Stomach (tissue), 9 donors: ENCODE measurements around the gene SHROOM4. TPM values are rescaled to one million over a fixed set of nuclear protein-coding genes. Genes with fewer than 3 reads are reported as not detected.

Experiments used
- DNase-seq, 2 donors: peaks; one replicate each; pipeline versions ENCODE4 v3.0.0 to v3.0.0-alpha.2; 2013 to 2019
- H3K27ac ChIP-seq, 5 donors: fragments of 200-600 bp in 4 of 5; sonication (generic) in 4 of 5; one replicate each; pipeline ENCODE4 v1.5.1; 2013 to 2019; ENCODE audit warnings: mild to moderate bottlenecking in 1 of 5, moderate library complexity in 1 of 5
- H3K27me3 ChIP-seq, 3 donors: fragments of 200-600 bp; sonication (generic); one replicate each; pipeline ENCODE4 v1.5.1; 2017 to 2019; ENCODE audit warnings: mixed run types in 1 of 3
- H3K36me3 ChIP-seq, 4 donors: fragments of 200-600 bp; sonication (generic); 1 replicate in 3 of 4; 2 replicates in 1 of 4; pipeline ENCODE4 v1.5.1; 2016 to 2019
- H3K4me1 ChIP-seq, 4 donors: fragments of 200-600 bp; sonication (generic); one replicate each; pipeline ENCODE4 v1.5.1; 2016 to 2019
- H3K4me3 ChIP-seq, 4 donors: fragments of 200-600 bp; sonication (generic) in 3 of 4; one replicate each; pipeline ENCODE4 v1.5.1; 2016 to 2019; ENCODE audit warnings: mild to moderate bottlenecking in 1 of 4
- H3K9me3 ChIP-seq, 4 donors: fragments of 200-600 bp; sonication (generic); one replicate each; pipeline ENCODE4 v1.5.1; 2016 to 2019
- EP300 ChIP-seq: sonication (generic); formaldehyde crosslinking; IDR thresholded peaks from one replicate; pipeline ENCODE4 v1.6.1; 2017; ENCODE audit warnings: antibody characterized with exemption
- POLR2A ChIP-seq, 4 donors: fragments of 450-650 bp; IDR thresholded peaks; one replicate each; pipeline ENCODE4 v1.6.1; 2016; ENCODE audit warnings: antibody characterized with exemption in 4 of 4, control low read depth in 2 of 4, mild to moderate bottlenecking in 1 of 4, moderate library complexity in 1 of 4
- POLR2AphosphoS5 ChIP-seq, 3 donors: sonication (generic); formaldehyde crosslinking; IDR thresholded peaks; one replicate each; pipeline ENCODE4 v1.6.1; 2016; ENCODE audit warnings: antibody characterized with exemption in 3 of 3
- WGBS, 5 donors: extraction: QIAGEN DNeasy Blood & Tissue Kit in 3 of 5; methylation state at CpG; one replicate each; pipeline versions ENCODE4 v1.1.5 to v1.1.7; 2013 to 2018; 5-methylcytosine and 5-hydroxymethylcytosine counted together
- intact Hi-C: fragments of 100-400 bp; cut with DNase I; formaldehyde crosslinking; loops from one replicate; pipeline ENCODE4 v1.15.1; 2023; ENCODE audit warnings: low total_unique reads
- polyA plus RNA-seq, 3 donors: library from polyadenylated mRNA; stranded (reverse); fragments of 200-250 nt; gene quantifications; one replicate each; pipeline ENCODE4 v1.2.3, GENCODE V29; 2013
- total RNA-seq, 5 donors: library from RNA; depleted of rRNA; stranded (reverse); fragments of >200 nt; gene quantifications; one replicate each; pipeline versions ENCODE4 v1.1.0 to v1.2.3, GENCODE V29; 2014 to 2016
- TF ChIP-seq, protein P1 (sequence below), 7 experiments: fragments of 450-650 bp in 4 of 7; fragments of 200-600 bp in 3 of 7; sonication (generic) in 3 of 7; IDR thresholded peaks; one replicate each; pipeline ENCODE4 v1.5.1; 2016 to 2019; ENCODE audit warnings: antibody characterized with exemption in 7 of 7, control low read depth in 2 of 7, mild to moderate bottlenecking in 1 of 7
- donor health status: healthy with polysubstance abuse.
- donor health status: Bipolar disorder and iron deficiency.
- donor health status: healthy.

SHROOM4 gene
- total and polyA plus RNA-seq, 8 donors, result 0.88 to 8.3 (median 2.6) TPM

DNA sequence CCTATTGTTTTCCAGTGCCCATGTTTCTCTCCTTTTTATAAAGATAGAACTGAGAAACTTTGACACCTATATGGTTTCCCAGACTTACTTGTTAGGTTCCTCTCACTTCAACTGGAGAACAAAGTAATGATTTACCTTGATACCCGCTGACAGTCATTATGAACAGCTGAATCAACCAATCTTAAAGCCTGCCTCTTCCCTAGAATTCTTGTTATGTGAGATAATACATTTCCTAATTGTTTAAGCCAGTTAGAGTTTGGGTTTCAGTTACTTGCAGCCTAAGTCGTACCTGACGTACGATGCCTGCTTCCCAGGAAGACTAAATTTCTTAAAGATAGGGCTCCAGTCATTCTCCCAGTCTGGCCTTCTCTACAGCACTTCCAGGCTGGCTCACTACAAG lies 97.3 kb downstream of the SHROOM4 start:
- Histone ChIP-seq H3K4me1 (no peaks in the 10 kb centered on the region), H3K4me3 (no peak overlapping the region), H3K36me3 (no peaks in the 10 kb centered on the region), H3K9me3 (no peaks in the 10 kb centered on the region), H3K27ac (no peak overlapping the region), H3K27me3 (no peaks in the 10 kb centered on the region)
- TF ChIP-seq EP300 (no peak), POLR2AphosphoS5 (IDR thresholded peaks at IDR 0.05) (no peak), POLR2A (IDR thresholded peaks at IDR 0.05) (no peak)
- TF ChIP-seq, protein P1, sequence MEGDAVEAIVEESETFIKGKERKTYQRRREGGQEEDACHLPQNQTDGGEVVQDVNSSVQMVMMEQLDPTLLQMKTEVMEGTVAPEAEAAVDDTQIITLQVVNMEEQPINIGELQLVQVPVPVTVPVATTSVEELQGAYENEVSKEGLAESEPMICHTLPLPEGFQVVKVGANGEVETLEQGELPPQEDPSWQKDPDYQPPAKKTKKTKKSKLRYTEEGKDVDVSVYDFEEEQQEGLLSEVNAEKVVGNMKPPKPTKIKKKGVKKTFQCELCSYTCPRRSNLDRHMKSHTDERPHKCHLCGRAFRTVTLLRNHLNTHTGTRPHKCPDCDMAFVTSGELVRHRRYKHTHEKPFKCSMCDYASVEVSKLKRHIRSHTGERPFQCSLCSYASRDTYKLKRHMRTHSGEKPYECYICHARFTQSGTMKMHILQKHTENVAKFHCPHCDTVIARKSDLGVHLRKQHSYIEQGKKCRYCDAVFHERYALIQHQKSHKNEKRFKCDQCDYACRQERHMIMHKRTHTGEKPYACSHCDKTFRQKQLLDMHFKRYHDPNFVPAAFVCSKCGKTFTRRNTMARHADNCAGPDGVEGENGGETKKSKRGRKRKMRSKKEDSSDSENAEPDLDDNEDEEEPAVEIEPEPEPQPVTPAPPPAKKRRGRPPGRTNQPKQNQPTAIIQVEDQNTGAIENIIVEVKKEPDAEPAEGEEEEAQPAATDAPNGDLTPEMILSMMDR (IDR thresholded peaks at IDR 0.05), result no peak
- 88 to 94% (median 89%) methylated on average over 4 of the region's 4 CpGs for WGBS, 5 donors
- intact Hi-C loops, result no loop called here
- DNase-seq, result no peak

DNA sequence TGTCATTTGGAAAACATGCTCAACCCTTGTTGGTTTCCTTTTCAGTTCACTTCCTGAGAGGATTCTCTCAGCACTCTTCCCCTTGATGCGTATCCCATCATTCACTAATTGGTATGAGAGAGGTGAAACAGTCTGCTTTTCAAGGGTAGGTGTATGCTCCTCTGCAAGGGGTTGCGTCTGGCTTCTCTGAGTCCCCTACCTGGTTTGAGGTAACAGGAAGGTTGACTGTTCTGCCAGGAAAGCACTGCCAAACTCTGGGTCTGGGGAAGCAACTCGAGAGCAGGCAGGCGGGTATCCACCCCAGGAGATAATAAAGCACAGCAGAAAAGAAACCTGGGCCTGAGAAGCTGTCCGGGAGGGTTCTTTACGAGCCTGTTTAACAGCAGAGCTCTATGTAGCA lies 101.2 kb downstream of the SHROOM4 start:
- Histone ChIP-seq H3K9me3 (no peaks in the 10 kb centered on the region), H3K4me1 (no peaks in the 10 kb centered on the region), H3K4me3 (no peak overlapping the region), H3K36me3 (no peaks in the 10 kb centered on the region), H3K27me3 (peaks cover 0 to 3% (median 0%) of the 10 kb centered on the region in 3 donors), H3K27ac (no peak overlapping the region)
- DNase-seq, result no peak
- intact Hi-C loops, result no loop called here
- WGBS, 5 donors, result 66 to 94% (median 80%) methylated on average over 6 of the region's 6 CpGs
- TF ChIP-seq POLR2A (IDR thresholded peaks at IDR 0.05) (no peak), EP300 (no peak), POLR2AphosphoS5 (IDR thresholded peaks at IDR 0.05) (no peak)
- TF ChIP-seq, protein P1 (IDR thresholded peaks at IDR 0.05), result no peak

DNA sequence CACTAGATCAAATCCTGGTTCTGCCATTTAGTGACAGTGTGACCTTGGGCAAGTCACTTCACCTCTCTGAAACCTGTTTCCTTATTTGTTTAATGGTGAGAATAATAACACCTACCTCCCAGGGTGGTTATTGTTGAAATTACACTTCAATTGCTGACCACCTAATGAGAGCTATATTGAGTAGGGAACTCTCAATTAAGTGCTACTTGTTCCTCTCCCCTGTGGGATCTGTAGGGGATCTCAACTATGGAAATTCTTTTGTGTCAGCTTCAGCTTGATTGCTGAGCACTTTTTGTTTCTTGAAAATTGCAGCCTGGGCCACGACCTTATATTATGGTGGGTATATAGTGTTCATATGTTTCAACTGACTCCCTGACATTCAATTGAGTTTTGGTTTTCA lies 102.1 kb downstream of the SHROOM4 start:
- H3K27ac ChIP-seq, result no peak overlapping the region
- H3K4me1 ChIP-seq, result no peaks in the 10 kb centered on the region
- no peaks in the 10 kb centered on the region for H3K9me3 ChIP-seq
- DNase-seq, result no peak
- intact Hi-C loops, result no loop called here
- no peak overlapping the region for H3K4me3 ChIP-seq
- peaks cover 0 to 3% (median 0%) of the 10 kb centered on the region in 3 donors for H3K27me3 ChIP-seq
- H3K36me3 ChIP-seq, result no peaks in the 10 kb centered on the region
- no peak for TF ChIP-seq EP300
- no peak for TF ChIP-seq POLR2A (IDR thresholded peaks at IDR 0.05)
- TF ChIP-seq POLR2AphosphoS5 (IDR thresholded peaks at IDR 0.05), result no peak
- TF ChIP-seq, protein P1 (IDR thresholded peaks at IDR 0.05), result no peak
- WGBS, 5 donors, result 29 to 57% (median 46%) methylated on average over 1 of the region's 1 CpG

DNA sequence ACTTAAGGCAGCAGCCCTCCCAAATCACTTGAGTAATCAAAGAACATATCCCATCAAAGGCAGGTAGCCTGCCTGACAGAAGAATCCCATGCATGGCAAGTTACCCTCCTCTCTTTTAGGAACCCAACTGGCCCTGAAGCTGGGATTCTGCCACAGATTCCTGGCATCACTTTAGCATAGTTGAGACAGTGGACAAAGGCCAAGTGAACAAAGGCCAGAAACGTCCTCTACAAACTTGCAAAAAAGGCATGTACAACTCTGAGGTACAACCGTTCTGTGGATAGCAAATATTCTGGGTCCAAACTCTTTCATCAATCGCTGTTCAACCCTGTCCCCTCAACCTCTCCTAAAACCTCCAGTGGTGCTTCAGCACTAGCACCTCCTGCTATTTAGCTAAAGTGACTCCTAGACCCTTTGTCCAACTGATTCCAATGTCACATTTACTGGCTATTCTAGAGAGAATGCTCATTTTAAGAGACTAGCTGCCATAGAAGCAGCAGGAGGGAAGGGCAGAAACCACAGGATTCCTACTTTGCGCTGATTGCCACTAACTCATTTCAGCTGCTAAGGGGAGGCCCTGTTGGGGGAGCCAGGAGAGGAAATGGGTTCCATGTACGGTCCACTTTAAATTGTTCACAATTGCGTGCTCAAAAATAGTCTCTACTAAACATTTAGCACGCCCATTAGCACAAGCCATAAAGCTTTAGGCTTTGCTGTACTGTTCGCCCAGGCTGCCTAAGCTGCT lies 105.9 kb downstream of the SHROOM4 start:
- H3K4me1 ChIP-seq, result peaks cover 0 to 8% (median 0%) of the 10 kb centered on the region in 4 donors
- no peaks in the 10 kb centered on the region for H3K36me3 ChIP-seq
- H3K4me3 ChIP-seq, result no peak overlapping the region
- TF ChIP-seq, protein P1 (IDR thresholded peaks at IDR 0.05), result no peak
- TF ChIP-seq POLR2AphosphoS5 (IDR thresholded peaks at IDR 0.05) (no peak), POLR2A (IDR thresholded peaks at IDR 0.05) (no peak), EP300 (no peak)
- no peak for DNase-seq
- peaks cover 0 to 3% (median 0%) of the 10 kb centered on the region in 3 donors for H3K27me3 ChIP-seq
- no peak overlapping the region for H3K27ac ChIP-seq
- no peaks in the 10 kb centered on the region for H3K9me3 ChIP-seq
- WGBS, 5 donors, result 50 to 73% (median 66%) methylated on average over 8 of the region's 8 CpGs
- intact Hi-C loops, result no loop called here
